Lower lobe of right lung (tissue), 2 donors: ENCODE results near the gene COX4I1. TPM values are rescaled to one million over a fixed set of nuclear protein-coding genes. Genes with fewer than 3 reads are reported as not detected.

Experiments
- ATAC-seq, 2 donors: fragments of 200-7000 bp; cut with Tn5 transposase; one replicate each; pipeline ENCODE4 v1.9.1; 2020 to 2022; ENCODE audit warnings: mild to moderate bottlenecking in 2 of 2, moderate library complexity in 2 of 2
- DNase-seq: peaks from one replicate; pipeline ENCODE4 v3.0.0-alpha.2; 2020
- H3K27ac ChIP-seq: fragments of 200-600 bp; one replicate; pipeline ENCODE4 v1.8.0; 2022
- H3K27me3 ChIP-seq: fragments of 200-600 bp; one replicate; pipeline ENCODE4 v1.8.0; 2022; ENCODE audit warnings: low read depth
- H3K36me3 ChIP-seq: fragments of 200-600 bp; one replicate; pipeline ENCODE4 v1.8.0; 2022; ENCODE audit warnings: mild to moderate bottlenecking
- H3K4me1 ChIP-seq: fragments of 200-600 bp; one replicate; pipeline ENCODE4 v1.8.0; 2022
- H3K4me3 ChIP-seq: fragments of 200-600 bp; one replicate; pipeline ENCODE4 v1.8.0; 2022; ENCODE audit warnings: mild to moderate bottlenecking
- H3K9me3 ChIP-seq: fragments of 200-600 bp; one replicate; pipeline ENCODE4 v1.8.0; 2022
- CTCF ChIP-seq: fragments of 200-600 bp; IDR thresholded peaks from one replicate; pipeline ENCODE4 v1.8.0; 2022; ENCODE audit warnings: antibody characterized with exemption, mild to moderate bottlenecking
- intact Hi-C: fragments of 100-400 bp; cut with DNase I; formaldehyde crosslinking; loops from one replicate; pipeline ENCODE4 v1.11.0; 2022
- total RNA-seq: library from RNA; stranded (reverse); fragmentation: NEBNext Ultra II Directional; extraction: Animal tissue kit (Norgen Biotek cat#: 25700); gene quantifications from one replicate; pipeline ENCODE4 v1.2.1, GENCODE V29; 2021
- donor health status: DM: no; HTN: yes; CAD: no; lungs with severe emphysema.

Gene COX4I1
- total RNA-seq, 1 donor from 2014 or later, result 391 TPM

GRCh38 chr16:85778873-85779272 lies 20.6 kb upstream of the COX4I1 start:
- intact Hi-C loops, result no loop called here
- Histone ChIP-seq H3K27me3 (no peaks in the 10 kb centered on the region), H3K36me3 (peaks cover 58% of the 10 kb centered on the region), H3K4me3 (no peak overlapping the region), H3K4me1 (peaks cover 15% of the 10 kb centered on the region), H3K27ac (no peak overlapping the region), H3K9me3 (no peaks in the 10 kb centered on the region)
- ATAC-seq, result no peak
- TF ChIP-seq CTCF, result no peak
- no peak for DNase-seq

- peaks cover 63% of the 10 kb centered on the region for H3K36me3 ChIP-seq
- ATAC-seq, result no peak
- H3K9me3 ChIP-seq, result no peaks in the 10 kb centered on the region
- intact Hi-C loops, result no loop called here
- TF ChIP-seq CTCF, result no peak
- peaks cover 15% of the 10 kb centered on the region for H3K4me1 ChIP-seq
- H3K27ac ChIP-seq, result no peak overlapping the region
- H3K4me3 ChIP-seq, result no peak overlapping the region
- H3K27me3 ChIP-seq, result no peaks in the 10 kb centered on the region
- no peak for DNase-seq
These were observed 19.2 kb upstream of the COX4I1 start for GRCh38 chr16:85780281-85780680.

- DNase-seq, result no peak
- TF ChIP-seq CTCF, result no peak
- H3K36me3 ChIP-seq, result peaks cover 61% of the 10 kb centered on the region
These were observed 18.3 kb upstream of the COX4I1 start for GRCh38 chr16:85781156-85781555.

GRCh38 chr16:85781695-85782370 lies 17.7 kb upstream of the COX4I1 start:
- H3K27ac ChIP-seq, result no peak overlapping the region
- H3K4me3 ChIP-seq, result no peak overlapping the region
- peaks cover 66% of the 10 kb centered on the region for H3K36me3 ChIP-seq
- no peak for TF ChIP-seq CTCF
- intact Hi-C loops, result no loop called here
- H3K27me3 ChIP-seq, result no peaks in the 10 kb centered on the region
- peaks cover 15% of the 10 kb centered on the region for H3K4me1 ChIP-seq
- ATAC-seq, result peak; percentile 48 to 62
- no peaks in the 10 kb centered on the region for H3K9me3 ChIP-seq
- peak; percentile 67 for DNase-seq

More at GRCh38 chr16:85781156-85781555, 18.3 kb upstream of the COX4I1 start:
- intact Hi-C loops, result no loop called here
- no peak overlapping the region for H3K27ac ChIP-seq
- H3K4me1 ChIP-seq, result peaks cover 15% of the 10 kb centered on the region
- H3K9me3 ChIP-seq, result no peaks in the 10 kb centered on the region
- ATAC-seq, result no peak
- H3K27me3 ChIP-seq, result no peaks in the 10 kb centered on the region
- no peak overlapping the region for H3K4me3 ChIP-seq

GRCh38 chr16:85782451-85782850 lies 17.0 kb upstream of the COX4I1 start:
- Histone ChIP-seq H3K36me3 (peaks cover 66% of the 10 kb centered on the region), H3K27ac (no peak overlapping the region), H3K4me1 (peaks cover 15% of the 10 kb centered on the region), H3K4me3 (no peak overlapping the region), H3K9me3 (no peaks in the 10 kb centered on the region), H3K27me3 (no peaks in the 10 kb centered on the region)
- ATAC-seq, result peak in 1 of 2 donors; percentile 45
- intact Hi-C loops, result no loop called here
- no peak for TF ChIP-seq CTCF
- no peak for DNase-seq
